ENCODE results near the gene SLAMF1. TPM values are rescaled to one million over a fixed set of nuclear protein-coding genes. Genes with fewer than 3 reads are reported as not detected.

SLAMF1 gene
- total and polyA plus RNA-seq, 12 donors = 0.07 to 1.6 (median 0.26) TPM; not detected in 2

GRCh38 chr1:160664573-160665051 lies 17.8 kb upstream of the SLAMF1 start:
- 71 to 88% (median 78%) methylated on average over 3 of the region's 3 CpGs for WGBS, 4 donors
- Histone ChIP-seq H3K4me1 (replicated peaks in 1 of 2) (peaks cover 0 to 7% of the 10 kb centered on the region in 2 donors), H3K27ac (no peak overlapping the region), H3K36me3 (replicated peaks in 1 of 2) (no peaks in the 10 kb centered on the region), H3K4me3 (no peak overlapping the region), H3K27me3 (no peaks in the 10 kb centered on the region), H3K9me3 (replicated peaks in 1 of 3) (no peaks in the 10 kb centered on the region)
- TF ChIP-seq POLR2A (IDR thresholded peaks at IDR 0.05) (no peak), CTCF (IDR thresholded peaks at IDR 0.05) (no peak)
- intact Hi-C loops (cut with DNase I) = no loop called here
- no peak for DNase-seq

DNA sequence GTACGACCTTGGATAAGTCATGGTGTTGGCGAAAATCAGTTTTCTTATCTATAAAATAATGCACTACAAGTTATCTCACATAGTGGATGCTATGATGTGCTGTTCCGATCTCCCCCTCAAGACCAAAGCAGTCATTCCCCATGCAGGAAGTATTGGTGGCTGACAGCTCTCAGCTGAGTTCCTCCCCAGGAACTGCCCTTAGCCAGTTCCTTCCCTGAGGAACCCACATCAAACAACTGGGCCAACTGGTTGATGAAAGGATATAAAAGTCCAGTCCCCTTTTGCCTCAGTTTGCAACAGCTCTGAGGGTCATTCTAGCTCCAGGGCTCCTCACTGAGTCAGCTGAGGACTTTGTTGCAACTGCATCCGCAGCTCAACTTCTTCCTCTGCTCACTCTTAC lies 16.1 kb upstream of the SLAMF1 start:
- peaks cover 0 to 7% of the 10 kb centered on the region in 2 donors for H3K4me1 ChIP-seq (replicated peaks in 1 of 2)
- no peaks in the 10 kb centered on the region for H3K9me3 ChIP-seq (replicated peaks in 1 of 3)
- H3K27me3 ChIP-seq = no peaks in the 10 kb centered on the region
- no peak overlapping the region for H3K27ac ChIP-seq
- intact Hi-C loops (cut with DNase I) = no loop called here
- TF ChIP-seq CTCF (IDR thresholded peaks at IDR 0.05) = no peak
- TF ChIP-seq POLR2A (IDR thresholded peaks at IDR 0.05) = no peak
- H3K36me3 ChIP-seq (replicated peaks in 1 of 2) = no peaks in the 10 kb centered on the region
- H3K4me3 ChIP-seq = no peak overlapping the region
- WGBS, 4 donors = 61 to 68% (median 66%) methylated on average over 4 of the region's 4 CpGs
- no peak for DNase-seq

- Histone ChIP-seq H3K4me3 (no peak overlapping the region), H3K4me1 (replicated peaks in 1 of 2) (no peaks in the 10 kb centered on the region), H3K27me3 (no peaks in the 10 kb centered on the region), H3K9me3 (replicated peaks in 1 of 3) (no peaks in the 10 kb centered on the region), H3K27ac (no peak overlapping the region), H3K36me3 (replicated peaks in 1 of 2) (no peaks in the 10 kb centered on the region)
- intact Hi-C loops (cut with DNase I) = no loop called here
- WGBS, 4 donors = 81 to 90% (median 84%) methylated on average over 4 of the region's 4 CpGs
- no peak for DNase-seq
- no peak for TF ChIP-seq CTCF (IDR thresholded peaks at IDR 0.05)
- no peak for TF ChIP-seq POLR2A (IDR thresholded peaks at IDR 0.05)
These were observed 12.7 kb upstream of the SLAMF1 start for GRCh38 chr1:160659566-160659965.

DNA sequence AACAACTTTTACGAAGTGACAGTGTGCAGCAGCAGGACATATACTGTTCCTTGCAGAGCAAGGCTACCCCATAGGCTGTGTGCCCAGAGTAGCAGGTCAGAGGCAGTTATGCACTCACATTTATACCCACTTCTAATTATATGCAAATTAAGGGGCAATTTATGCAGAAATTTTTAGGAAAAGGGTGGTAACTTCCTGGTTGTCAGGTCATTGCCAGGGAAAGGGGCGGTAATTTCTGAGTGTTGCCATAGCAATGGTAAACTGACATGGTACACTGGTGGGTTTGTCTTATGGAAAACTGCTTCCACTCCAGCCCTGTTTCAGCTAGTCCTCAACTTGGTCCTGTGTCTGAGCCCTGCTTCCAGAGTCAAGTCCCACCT lies 12.0 kb upstream of the SLAMF1 start:
- no peaks in the 10 kb centered on the region for H3K27me3 ChIP-seq
- 83 to 100% (median 91%) methylated on average over 2 of the region's 2 CpGs for WGBS, 4 donors
- H3K4me3 ChIP-seq = no peak overlapping the region
- no peaks in the 10 kb centered on the region for H3K36me3 ChIP-seq (replicated peaks in 1 of 2)
- DNase-seq = no peak
- intact Hi-C loops (cut with DNase I) = no loop called here
- TF ChIP-seq POLR2A (IDR thresholded peaks at IDR 0.05) (no peak), CTCF (IDR thresholded peaks at IDR 0.05) (no peak)
- no peaks in the 10 kb centered on the region for H3K9me3 ChIP-seq (replicated peaks in 1 of 3)
- H3K4me1 ChIP-seq (replicated peaks in 1 of 2) = no peaks in the 10 kb centered on the region
- no peak overlapping the region for H3K27ac ChIP-seq

Data from adrenal gland (tissue), 12 donors.